ENCODE measurements around the gene DPPA4. TPM values are rescaled to one million over a fixed set of nuclear protein-coding genes. Genes with fewer than 3 reads are reported as not detected.
"Not testable (repeated sequence)": the region's sequence is repeated elsewhere in the genome, so short reads cannot be mapped to it uniquely, and the experiment has no call there.

Gene DPPA4
- total RNA-seq, 1 experiment from 2014 or later, result not detected

GRCh38 chr3:109369510-109369909 is 32.2 kb upstream of the DPPA4 start:
- no peaks in the 10 kb centered on the region for H3K36me3 ChIP-seq (ENCODE audit: insufficient read depth, low read length)
- no peaks in the 10 kb centered on the region for H3K79me2 ChIP-seq (ENCODE audit: low read length)
- H3K9ac ChIP-seq (ENCODE audit: low read length), result no peak overlapping the region
- H3K27ac ChIP-seq (ENCODE audit: low read length), result no peak overlapping the region
- no peaks in the 10 kb centered on the region for H3K27me3 ChIP-seq (ENCODE audit: low read length)
- DNase-seq, result no peak
- H3K4me3 ChIP-seq (ENCODE audit: low read length), result no peak overlapping the region
- no peaks in the 10 kb centered on the region for H3K9me3 ChIP-seq (ENCODE audit: low read length)
- no peaks in the 10 kb centered on the region for H4K20me1 ChIP-seq (ENCODE audit: insufficient read depth, low read depth, low read length)
- H3K4me2 ChIP-seq (ENCODE audit: low read depth, low read length, poor library complexity, severe bottlenecking), result no peak overlapping the region
- H2AFZ ChIP-seq (ENCODE audit: low read length), result no peak overlapping the region
- no peaks in the 10 kb centered on the region for H3K9me2 ChIP-seq (replicated peaks; ENCODE audit: insufficient read depth, low read length)
- no peaks in the 10 kb centered on the region for H3K4me1 ChIP-seq (ENCODE audit: low read length)

DNA sequence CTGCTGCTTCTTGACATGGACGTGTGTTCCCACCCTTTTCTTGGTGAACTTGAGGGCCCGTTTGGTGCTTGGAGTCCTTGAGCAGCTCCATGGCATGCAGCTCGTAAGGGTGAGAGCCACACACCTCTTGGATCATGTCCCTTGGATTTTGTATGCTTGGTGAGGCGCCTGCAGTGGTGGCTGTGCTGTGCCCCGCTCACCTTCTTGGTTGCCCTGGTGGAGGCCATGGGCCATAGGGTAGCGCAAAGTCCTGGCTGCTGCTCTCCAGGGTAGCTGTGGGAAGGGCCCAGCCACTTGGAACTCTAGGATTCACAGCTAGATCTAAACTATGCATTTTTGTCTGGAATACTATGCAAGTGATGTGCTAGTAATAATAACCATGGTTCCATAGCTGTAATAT is 26.7 kb upstream of the DPPA4 start:
- H3K4me1 ChIP-seq (ENCODE audit: low read length), result no peaks in the 10 kb centered on the region
- no peaks in the 10 kb centered on the region for H3K36me3 ChIP-seq (ENCODE audit: insufficient read depth, low read length)
- H3K27me3 ChIP-seq (ENCODE audit: low read length), result no peaks in the 10 kb centered on the region
- H3K4me2 ChIP-seq (ENCODE audit: low read depth, low read length, poor library complexity, severe bottlenecking), result no peak overlapping the region
- H3K9me3 ChIP-seq (ENCODE audit: low read length), result no peaks in the 10 kb centered on the region
- H3K79me2 ChIP-seq (ENCODE audit: low read length), result no peaks in the 10 kb centered on the region
- no peak for DNase-seq
- H2AFZ ChIP-seq (ENCODE audit: low read length), result no peak overlapping the region
- no peak overlapping the region for H3K4me3 ChIP-seq (ENCODE audit: low read length)
- no peaks in the 10 kb centered on the region for H3K9me2 ChIP-seq (replicated peaks; ENCODE audit: insufficient read depth, low read length)
- no peaks in the 10 kb centered on the region for H4K20me1 ChIP-seq (ENCODE audit: insufficient read depth, low read depth, low read length)
- no peak overlapping the region for H3K27ac ChIP-seq (ENCODE audit: low read length)
- H3K9ac ChIP-seq (ENCODE audit: low read length), result no peak overlapping the region

GRCh38 chr3:109363634-109364033 is 26.3 kb upstream of the DPPA4 start:
- H3K27ac ChIP-seq (ENCODE audit: low read length), result no peak overlapping the region
- DNase-seq, result no peak

GRCh38 chr3:109362823-109363222 is 25.5 kb upstream of the DPPA4 start:
- Histone ChIP-seq H3K27ac (ENCODE audit: low read length) (no peak overlapping the region), H4K20me1 (ENCODE audit: insufficient read depth, low read depth, low read length) (no peaks in the 10 kb centered on the region), H3K9me2 (replicated peaks; ENCODE audit: insufficient read depth, low read length) (no peaks in the 10 kb centered on the region), H3K4me3 (ENCODE audit: low read length) (no peak overlapping the region), H3K4me1 (ENCODE audit: low read length) (no peaks in the 10 kb centered on the region), H3K27me3 (ENCODE audit: low read length) (no peaks in the 10 kb centered on the region), H2AFZ (ENCODE audit: low read length) (no peak overlapping the region), H3K9ac (ENCODE audit: low read length) (no peak overlapping the region), H3K9me3 (ENCODE audit: low read length) (no peaks in the 10 kb centered on the region), H3K4me2 (ENCODE audit: low read depth, low read length, poor library complexity, severe bottlenecking) (no peak overlapping the region), H3K36me3 (ENCODE audit: insufficient read depth, low read length) (no peaks in the 10 kb centered on the region), H3K79me2 (ENCODE audit: low read length) (no peaks in the 10 kb centered on the region)
- DNase-seq, result no peak

More at GRCh38 chr3:109363634-109364033, 26.3 kb upstream of the DPPA4 start:
- Histone ChIP-seq H3K4me1 (ENCODE audit: low read length) (no peaks in the 10 kb centered on the region), H3K4me2 (ENCODE audit: low read depth, low read length, poor library complexity, severe bottlenecking) (no peak overlapping the region), H3K27me3 (ENCODE audit: low read length) (no peaks in the 10 kb centered on the region), H2AFZ (ENCODE audit: low read length) (no peak overlapping the region), H4K20me1 (ENCODE audit: insufficient read depth, low read depth, low read length) (no peaks in the 10 kb centered on the region), H3K9ac (ENCODE audit: low read length) (no peak overlapping the region), H3K79me2 (ENCODE audit: low read length) (no peaks in the 10 kb centered on the region), H3K9me2 (replicated peaks; ENCODE audit: insufficient read depth, low read length) (no peaks in the 10 kb centered on the region), H3K4me3 (ENCODE audit: low read length) (no peak overlapping the region), H3K9me3 (ENCODE audit: low read length) (no peaks in the 10 kb centered on the region), H3K36me3 (ENCODE audit: insufficient read depth, low read length) (no peaks in the 10 kb centered on the region)

DNA sequence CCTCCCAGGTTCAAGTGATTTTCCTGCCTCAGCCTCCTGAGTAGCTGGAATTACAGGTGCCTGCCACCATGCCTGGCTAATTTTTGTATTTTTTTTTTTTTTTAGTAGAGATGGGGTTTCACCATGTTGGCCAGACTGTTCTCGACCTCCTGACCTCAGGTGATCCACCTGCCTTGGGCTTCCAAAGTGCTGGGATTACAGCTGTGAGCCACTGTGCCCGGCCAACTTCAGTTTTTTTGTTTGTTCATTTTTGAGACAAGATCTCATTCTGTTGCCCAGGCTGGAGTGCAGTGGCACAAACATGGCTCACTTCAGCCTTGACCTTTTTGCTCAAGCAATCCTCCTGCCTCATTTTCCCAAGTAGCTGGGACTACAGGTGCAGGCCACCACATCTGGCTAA is 21.5 kb upstream of the DPPA4 start:
- not testable (repeated sequence) for DNase-seq; H3K9ac ChIP-seq (ENCODE audit: low read length); H3K4me2 ChIP-seq (ENCODE audit: low read depth, low read length, poor library complexity, severe bottlenecking); H3K36me3 ChIP-seq (ENCODE audit: insufficient read depth, low read length); H3K27me3 ChIP-seq (ENCODE audit: low read length); H3K27ac ChIP-seq (ENCODE audit: low read length); H3K9me2 ChIP-seq (replicated peaks; ENCODE audit: insufficient read depth, low read length); H2AFZ ChIP-seq (ENCODE audit: low read length); H4K20me1 ChIP-seq (ENCODE audit: insufficient read depth, low read depth, low read length); H3K79me2 ChIP-seq (ENCODE audit: low read length); H3K9me3 ChIP-seq (ENCODE audit: low read length); H3K4me3 ChIP-seq (ENCODE audit: low read length)
- peaks cover 14% of the 10 kb centered on the region for H3K4me1 ChIP-seq (ENCODE audit: low read length)

GRCh38 chr3:109356442-109357155 is 19.3 kb upstream of the DPPA4 start:
- Histone ChIP-seq H3K9me3 (ENCODE audit: low read length) (no peaks in the 10 kb centered on the region), H3K4me1 (ENCODE audit: low read length) (peaks cover 14% of the 10 kb centered on the region), H2AFZ (ENCODE audit: low read length) (no peak overlapping the region), H4K20me1 (ENCODE audit: insufficient read depth, low read depth, low read length) (no peaks in the 10 kb centered on the region), H3K4me3 (ENCODE audit: low read length) (no peak overlapping the region), H3K79me2 (ENCODE audit: low read length) (no peaks in the 10 kb centered on the region), H3K36me3 (ENCODE audit: insufficient read depth, low read length) (no peaks in the 10 kb centered on the region), H3K27me3 (ENCODE audit: low read length) (no peaks in the 10 kb centered on the region), H3K4me2 (ENCODE audit: low read depth, low read length, poor library complexity, severe bottlenecking) (no peak overlapping the region), H3K9ac (ENCODE audit: low read length) (no peak overlapping the region), H3K9me2 (replicated peaks; ENCODE audit: insufficient read depth, low read length) (no peaks in the 10 kb centered on the region), H3K27ac (ENCODE audit: low read length) (no peak overlapping the region)
- DNase-seq, result no peak

DNA sequence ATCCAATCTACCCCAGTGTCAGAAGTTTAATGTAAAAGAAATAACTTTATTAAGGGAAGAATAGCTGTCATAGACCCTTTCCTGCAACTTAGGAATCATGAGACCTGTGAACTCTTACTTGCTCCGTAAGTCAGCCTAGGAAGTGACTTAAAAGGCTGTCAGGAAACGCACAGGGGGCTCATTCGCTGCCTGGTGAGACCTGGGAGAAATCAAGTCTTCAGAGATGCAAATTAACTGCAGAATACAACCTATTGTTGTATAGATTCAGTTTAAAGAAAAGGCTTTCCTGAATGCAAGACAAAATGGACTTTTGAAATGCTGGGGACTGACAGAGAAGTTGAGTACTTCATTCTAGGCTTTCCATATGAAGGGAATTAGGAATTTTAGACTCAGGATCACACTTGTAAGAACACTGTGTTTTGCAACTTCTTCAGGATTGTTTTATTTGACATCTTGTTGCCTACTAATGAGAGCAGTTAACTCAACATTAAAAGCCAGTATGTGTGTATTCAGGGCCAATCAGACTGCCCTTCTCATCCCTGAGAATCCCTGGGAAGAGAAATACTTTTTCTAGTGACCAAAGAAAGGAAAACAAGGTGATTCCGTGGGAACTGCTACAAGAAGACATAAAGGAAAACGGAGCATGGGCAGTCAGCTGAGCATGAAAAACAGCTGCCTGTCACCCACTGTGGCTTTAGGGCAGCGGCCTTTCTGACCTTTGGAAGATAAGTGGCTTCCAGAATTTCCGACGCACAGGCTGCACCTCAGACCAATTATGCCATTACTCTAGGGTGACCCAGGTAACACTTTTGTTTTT is 18.5 kb upstream of the DPPA4 start:
- H3K79me2 ChIP-seq (ENCODE audit: low read length), result no peaks in the 10 kb centered on the region
- H3K9me3 ChIP-seq (ENCODE audit: low read length), result no peaks in the 10 kb centered on the region
- H4K20me1 ChIP-seq (ENCODE audit: insufficient read depth, low read depth, low read length), result no peaks in the 10 kb centered on the region
- H3K27ac ChIP-seq (ENCODE audit: low read length), result no peak overlapping the region
- H3K36me3 ChIP-seq (ENCODE audit: insufficient read depth, low read length), result no peaks in the 10 kb centered on the region
- no peaks in the 10 kb centered on the region for H3K27me3 ChIP-seq (ENCODE audit: low read length)
- H3K9ac ChIP-seq (ENCODE audit: low read length), result no peak overlapping the region
- H2AFZ ChIP-seq (ENCODE audit: low read length), result no peak overlapping the region; the same call in 1 of the 2 replicates
- no peak overlapping the region for H3K4me2 ChIP-seq (ENCODE audit: low read depth, low read length, poor library complexity, severe bottlenecking)
- H3K4me1 ChIP-seq (ENCODE audit: low read length), result peaks cover 14% of the 10 kb centered on the region
- H3K4me3 ChIP-seq (ENCODE audit: low read length), result no peak overlapping the region
- no peak for DNase-seq
- H3K9me2 ChIP-seq (replicated peaks; ENCODE audit: insufficient read depth, low read length), result no peaks in the 10 kb centered on the region

- H3K9ac ChIP-seq (ENCODE audit: low read length), result no peak overlapping the region
- no peaks in the 10 kb centered on the region for H3K9me2 ChIP-seq (replicated peaks; ENCODE audit: insufficient read depth, low read length)
- H3K9me3 ChIP-seq (ENCODE audit: low read length), result no peaks in the 10 kb centered on the region
- H3K4me3 ChIP-seq (ENCODE audit: low read length), result no peak overlapping the region
- no peaks in the 10 kb centered on the region for H3K36me3 ChIP-seq (ENCODE audit: insufficient read depth, low read length)
- no peaks in the 10 kb centered on the region for H4K20me1 ChIP-seq (ENCODE audit: insufficient read depth, low read depth, low read length)
- H3K4me2 ChIP-seq (ENCODE audit: low read depth, low read length, poor library complexity, severe bottlenecking), result no peak overlapping the region
- peaks cover 14% of the 10 kb centered on the region for H3K4me1 ChIP-seq (ENCODE audit: low read length)
- no peak overlapping the region for H2AFZ ChIP-seq (ENCODE audit: low read length)
- no peaks in the 10 kb centered on the region for H3K27me3 ChIP-seq (ENCODE audit: low read length)
- no peaks in the 10 kb centered on the region for H3K79me2 ChIP-seq (ENCODE audit: low read length)
- DNase-seq, result no peak
- no peak overlapping the region for H3K27ac ChIP-seq (ENCODE audit: low read length)
Observed at GRCh38 chr3:109353057-109353456, 15.7 kb upstream of the DPPA4 start.
